ENCODE measurements around the gene SNX18. TPM values are rescaled to one million over a fixed set of nuclear protein-coding genes. Genes with fewer than 3 reads are reported as not detected.

Gene SNX18
- total RNA-seq, 2 experiments from 2014 or later: 19.0 to 19.7 TPM

- H3K9me3 Mint-ChIP-seq: no peaks in the 10 kb centered on the region
- H3K4me3 Mint-ChIP-seq: no peak overlapping the region
- H3K36me3 Mint-ChIP-seq (ENCODE audit: low read depth): no peaks in the 10 kb centered on the region
- no peak overlapping the region for H3K27ac Mint-ChIP-seq
- H3K27me3 Mint-ChIP-seq: peaks cover 3% of the 10 kb centered on the region
- H3K4me1 Mint-ChIP-seq: peaks cover 11% of the 10 kb centered on the region
- ChIA-PET CTCF (interaction anchor here (0.5 to 1.3 kb wide), 3 partner anchors 14 to 369 kb away, joined by 3 read pairs; no protein-coding TSS in a partner anchor), POLR2A (no interaction called here)
- no peak for DNase-seq
Measured at GRCh38 chr5:54577937-54578653, 60.5 kb downstream of the SNX18 start.

DNA sequence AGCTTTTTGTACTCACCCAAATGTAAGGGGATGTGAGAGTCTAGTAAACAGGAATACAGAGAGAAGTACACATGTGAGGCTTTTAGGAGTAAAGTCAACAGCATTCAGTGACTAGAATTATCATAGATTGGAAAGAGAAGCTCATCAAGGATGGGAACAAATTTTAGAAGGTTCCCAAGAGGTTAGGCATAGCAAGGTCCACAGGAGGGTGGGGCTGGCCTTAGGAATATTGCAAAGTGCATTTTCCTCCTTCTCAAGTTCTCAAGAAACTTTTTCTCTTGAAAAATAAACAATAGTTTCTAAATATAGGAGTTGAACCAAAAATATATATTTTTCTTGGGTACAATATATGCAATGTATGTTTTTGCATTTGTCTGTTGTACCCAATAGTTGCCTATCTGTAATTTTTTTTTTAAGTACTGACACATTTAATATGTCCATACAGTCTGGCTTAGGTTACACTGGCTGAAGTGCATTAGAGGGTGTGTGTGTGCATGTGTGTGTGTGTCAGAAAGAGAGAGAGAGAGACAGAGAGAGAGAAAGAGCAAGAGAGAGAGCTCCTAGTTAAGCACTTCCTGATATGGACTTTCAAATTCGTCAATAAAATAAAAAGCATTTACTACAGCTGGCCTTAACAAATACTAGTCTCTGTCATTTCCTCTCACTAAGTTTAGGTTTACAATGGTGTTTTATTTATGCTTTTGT lies 62.2 kb downstream of the SNX18 start:
- Mint-ChIP-seq H3K36me3 (ENCODE audit: low read depth) (no peaks in the 10 kb centered on the region), H3K9me3 (no peaks in the 10 kb centered on the region), H3K27ac (no peak overlapping the region), H3K4me1 (peaks cover 6% of the 10 kb centered on the region), H3K27me3 (peaks cover 3% of the 10 kb centered on the region), H3K4me3 (no peak overlapping the region)
- POLR2A ChIA-PET: no interaction called here
- DNase-seq: no peak
- CTCF ChIA-PET: interaction anchor here (1.3 to 1.4 kb wide), 2 partner anchors 11 to 13 kb away, joined by 3 to 5 read pairs; no protein-coding TSS in a partner anchor

GRCh38 chr5:54580997-54581811 lies 63.6 kb downstream of the SNX18 start:
- Mint-ChIP-seq H3K4me1 (peaks cover 2% of the 10 kb centered on the region), H3K27ac (no peak overlapping the region), H3K36me3 (ENCODE audit: low read depth) (peaks cover 2% of the 10 kb centered on the region), H3K27me3 (peaks cover 3% of the 10 kb centered on the region), H3K9me3 (peaks cover 5% of the 10 kb centered on the region), H3K4me3 (no peak overlapping the region)
- ChIA-PET CTCF (interaction anchor here (1.1 kb wide), 1 partner anchor 9 kb away, joined by 3 read pairs; no protein-coding TSS in a partner anchor), POLR2A (no interaction called here)
- DNase-seq: no peak

DNA sequence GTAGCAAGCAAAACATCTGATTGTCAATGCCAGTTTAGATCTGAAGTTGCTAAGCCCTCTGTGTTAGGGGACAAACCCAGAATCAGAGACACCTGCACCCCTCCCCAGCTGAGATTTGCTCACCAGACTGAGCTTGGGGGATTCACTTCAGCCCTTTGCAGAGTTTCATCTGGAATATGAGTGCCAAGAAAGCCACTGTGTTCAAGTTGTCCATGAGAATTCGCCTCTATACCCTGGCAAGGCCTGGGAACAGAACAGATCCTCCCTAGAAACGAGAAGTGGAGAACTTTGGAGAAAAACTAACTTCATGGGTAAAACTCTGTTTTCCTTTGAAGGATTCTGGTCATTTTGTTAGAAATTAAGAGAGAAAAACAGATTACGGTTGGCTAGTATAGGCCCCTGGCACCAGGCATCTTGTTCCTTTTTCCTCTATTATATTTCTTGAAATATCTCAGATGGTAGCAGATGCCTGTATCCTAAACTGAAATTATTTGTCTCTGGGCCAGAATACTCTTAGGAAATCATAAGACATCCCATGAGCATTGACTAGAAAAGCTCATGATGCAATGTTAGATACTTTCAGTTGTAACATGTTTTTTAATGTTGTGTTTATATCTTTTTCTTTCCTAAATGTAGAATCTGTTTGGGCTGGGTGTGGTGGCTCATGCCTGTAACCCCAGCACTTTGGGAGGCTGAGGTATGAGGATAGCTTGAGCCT lies 64.4 kb downstream of the SNX18 start:
- Mint-ChIP-seq H3K4me1 (peaks cover 2% of the 10 kb centered on the region), H3K4me3 (no peak overlapping the region), H3K36me3 (ENCODE audit: low read depth) (peaks cover 2% of the 10 kb centered on the region), H3K27me3 (peaks cover 3% of the 10 kb centered on the region), H3K27ac (no peak overlapping the region), H3K9me3 (peaks cover 10% of the 10 kb centered on the region)
- DNase-seq: no peak
- POLR2A ChIA-PET: no interaction called here
- CTCF ChIA-PET: interaction anchor here (0.6 to 1.1 kb wide), 2 partner anchors 10 kb away, joined by 3 read pairs; no protein-coding TSS in a partner anchor

DNA sequence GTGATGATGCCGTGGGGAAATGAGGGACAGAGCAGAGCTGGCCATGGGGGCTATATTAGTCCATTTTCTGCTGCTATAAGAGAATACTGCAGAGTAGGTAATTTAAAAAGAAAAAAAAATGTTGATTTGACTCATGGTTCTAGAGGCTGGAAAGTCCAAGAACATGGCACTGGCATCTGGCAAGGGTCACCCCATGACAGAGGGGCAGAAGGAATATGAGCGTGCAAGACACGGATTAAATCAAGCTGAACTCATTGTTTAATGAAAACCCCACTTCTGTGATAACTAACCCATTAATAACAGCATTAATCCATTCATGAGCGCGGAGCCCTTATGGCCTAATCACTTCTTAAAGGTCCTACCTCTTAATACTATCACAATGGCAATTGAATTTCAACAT lies 68.8 kb downstream of the SNX18 start:
- Mint-ChIP-seq H3K4me1 (no peaks in the 10 kb centered on the region), H3K4me3 (no peak overlapping the region), H3K27me3 (no peaks in the 10 kb centered on the region), H3K36me3 (ENCODE audit: low read depth) (peaks cover 2% of the 10 kb centered on the region), H3K27ac (no peak overlapping the region), H3K9me3 (peaks cover 10% of the 10 kb centered on the region)
- CTCF ChIA-PET: interaction anchor here (0.7 kb wide), 1 partner anchor 411 kb away, joined by 3 read pairs; no protein-coding TSS in a partner anchor
- POLR2A ChIA-PET: no interaction called here
- DNase-seq: no peak

DNA sequence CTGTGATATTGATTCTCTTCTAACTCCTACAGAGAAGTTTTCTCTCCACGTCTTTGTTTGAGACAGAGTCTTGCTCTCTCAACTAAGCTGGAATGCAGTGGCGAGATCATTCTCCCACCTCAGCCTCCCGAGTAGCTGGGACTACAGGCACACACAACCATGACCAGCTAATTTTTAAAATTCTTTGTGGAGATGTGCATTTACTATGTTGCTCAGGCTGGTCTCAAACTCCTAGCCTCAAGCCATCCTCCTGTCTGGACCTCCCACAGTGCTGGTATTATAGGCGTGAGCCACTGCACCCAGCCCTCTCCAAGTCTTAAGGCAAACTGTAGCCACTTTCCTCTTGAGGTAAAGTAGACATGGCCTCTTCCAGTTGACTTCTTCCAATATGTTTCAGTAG lies 72.2 kb downstream of the SNX18 start:
- ChIA-PET POLR2A (no interaction called here), CTCF (interaction anchor here (0.6 to 1.7 kb wide), 2 partner anchors 10 to 1851 kb away, joined by 3 to 5 read pairs; no protein-coding TSS in a partner anchor)
- Mint-ChIP-seq H3K27ac (no peak overlapping the region), H3K27me3 (no peaks in the 10 kb centered on the region), H3K4me1 (no peaks in the 10 kb centered on the region), H3K4me3 (no peak overlapping the region), H3K9me3 (peaks cover 10% of the 10 kb centered on the region), H3K36me3 (ENCODE audit: low read depth) (peaks cover 2% of the 10 kb centered on the region)
- no peak for DNase-seq

- H3K9me3 Mint-ChIP-seq: peaks cover 6% of the 10 kb centered on the region
- H3K27ac Mint-ChIP-seq: no peak overlapping the region
- ChIA-PET CTCF (interaction anchor here (1.7 kb wide), 1 partner anchor 11 kb away, joined by 5 read pairs; no protein-coding TSS in a partner anchor), POLR2A (no interaction called here)
- no peak overlapping the region for H3K4me3 Mint-ChIP-seq
- no peaks in the 10 kb centered on the region for H3K27me3 Mint-ChIP-seq
- no peaks in the 10 kb centered on the region for H3K4me1 Mint-ChIP-seq
- peaks cover 2% of the 10 kb centered on the region for H3K36me3 Mint-ChIP-seq (ENCODE audit: low read depth)
- no peak for DNase-seq
Measured at GRCh38 chr5:54590824-54591223, 73.3 kb downstream of the SNX18 start.

DNA sequence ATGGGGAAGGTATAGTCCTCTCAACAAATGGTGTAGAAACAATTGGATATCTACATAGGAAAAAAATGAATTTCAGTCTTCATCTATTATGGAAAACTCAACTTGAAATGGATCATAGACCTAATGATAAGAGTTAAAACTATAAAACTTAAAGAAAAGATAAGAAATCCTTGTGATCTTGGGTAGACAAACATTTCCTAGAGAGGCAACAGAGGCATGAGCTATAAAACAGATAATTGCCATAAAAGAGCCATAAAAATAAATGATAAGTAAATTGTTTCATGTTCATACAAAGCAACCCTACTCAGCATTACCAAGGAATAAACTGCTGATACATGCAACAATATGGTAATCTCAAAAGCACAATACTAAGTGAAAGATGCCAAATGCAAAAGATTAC lies 76.2 kb downstream of the SNX18 start:
- peaks cover 12% of the 10 kb centered on the region for H3K27me3 Mint-ChIP-seq
- no peaks in the 10 kb centered on the region for H3K4me1 Mint-ChIP-seq
- ChIA-PET CTCF (no interaction called here), POLR2A (no interaction called here)
- H3K36me3 Mint-ChIP-seq (ENCODE audit: low read depth): peaks cover 11% of the 10 kb centered on the region
- no peak overlapping the region for H3K4me3 Mint-ChIP-seq
- DNase-seq: no peak
- no peak overlapping the region for H3K27ac Mint-ChIP-seq
- peaks cover 18% of the 10 kb centered on the region for H3K9me3 Mint-ChIP-seq

DNA sequence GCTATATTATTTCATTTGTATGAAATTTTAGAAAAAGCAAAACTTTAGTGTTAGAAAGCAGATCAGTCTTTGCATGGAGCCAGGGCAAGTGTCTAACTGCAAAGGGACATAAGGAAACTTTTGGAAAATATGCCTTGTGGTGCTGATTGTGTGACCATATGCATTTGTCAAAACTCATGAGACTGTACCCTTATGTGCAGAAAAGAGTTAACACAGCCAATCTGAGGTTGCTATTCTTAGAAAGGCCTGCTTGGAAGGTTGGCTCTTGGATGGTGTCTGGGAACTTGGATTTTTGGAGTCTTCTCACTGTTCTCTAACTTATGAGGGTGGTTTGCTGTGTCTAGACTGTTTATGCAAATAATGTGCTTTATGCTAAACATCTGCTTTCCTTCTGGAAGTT lies 76.6 kb downstream of the SNX18 start:
- no peak for DNase-seq
- Mint-ChIP-seq H3K4me1 (no peaks in the 10 kb centered on the region), H3K9me3 (peaks cover 22% of the 10 kb centered on the region), H3K4me3 (no peak overlapping the region), H3K27me3 (peaks cover 14% of the 10 kb centered on the region), H3K27ac (no peak overlapping the region), H3K36me3 (ENCODE audit: low read depth) (peaks cover 11% of the 10 kb centered on the region)
- ChIA-PET POLR2A (no interaction called here), CTCF (no interaction called here)

- Mint-ChIP-seq H3K4me3 (no peak overlapping the region), H3K27ac (no peak overlapping the region), H3K27me3 (peaks cover 14% of the 10 kb centered on the region), H3K36me3 (ENCODE audit: low read depth) (peaks cover 11% of the 10 kb centered on the region), H3K4me1 (no peaks in the 10 kb centered on the region), H3K9me3 (peaks cover 27% of the 10 kb centered on the region)
- DNase-seq: no peak
- POLR2A ChIA-PET: no interaction called here
- CTCF ChIA-PET: interaction anchor here (1.1 kb wide), 1 partner anchor 35 kb away, joined by 3 read pairs; no protein-coding TSS in a partner anchor
Measured at GRCh38 chr5:54595721-54596120, 78.2 kb downstream of the SNX18 start.
